Endothelial cell of umbilical vein (primary cell): ENCODE data around the gene COL15A1. TPM values are rescaled to one million over a fixed set of nuclear protein-coding genes. Genes with fewer than 3 reads are reported as not detected.

ENCODE experiments used
- BruUV-seq: library from RNA; stranded (reverse); fragments of 400-500 nt; replicated peaks from 2 replicates; lab custom pipeline; 2021; lab: Mats Ljungman, UMichigan
- CTCF ChIA-PET: fragments of 300-600, 350-600 bp; sonication (Branson Sonifier 250); formaldehyde crosslinking; loops from one replicate; lab custom pipeline; 2021; ENCODE audit warnings: antibody characterized with exemption, inconsistent platforms; lab: Charles Lee
- POLR2A ChIA-PET: fragments of 300-600, 350-600 bp; sonication (Branson Sonifier 250); formaldehyde crosslinking; loops from one replicate; lab custom pipeline; 2021; ENCODE audit warnings: antibody characterized with exemption, inconsistent platforms; lab: Charles Lee
- DNase-seq: peaks from one replicate; pipeline ENCODE4 v3.0.0-alpha.2; 2011; ENCODE audit warnings: low read depth, low spot score
- FAIRE-seq: peaks from 2 replicates; lab custom pipeline; 2011; peaks lifted over from hg19 to GRCh38; lab: Jason Lieb, UNC
- H2AFZ ChIP-seq: 2 replicates; pipeline ENCODE4 v1.6.0; 2012; ENCODE audit warnings: low read depth, low read length, control low read depth, inconsistent platforms
- H3K27ac ChIP-seq: 2 replicates; pipeline ENCODE4 v1.5.1; 2011; ENCODE audit warnings: low read depth, mild to moderate bottlenecking, control low read depth, low read length, moderate library complexity; ENCODE audit not compliant: insufficient read depth
- H3K27me3 ChIP-seq, 2 experiments: 2 replicates each; pipeline versions ENCODE4 v1.6.0 to v1.6.1; 2011; ENCODE audit warnings: low read length in 2 of 2, mixed read lengths in 1 of 2; ENCODE audit not compliant: control insufficient read depth in 2 of 2, insufficient read depth in 2 of 2
- H3K36me3 ChIP-seq, 2 experiments: 2 replicates in 1 of 2; 3 replicates in 1 of 2; pipeline ENCODE4 v1.5.1; 2011; ENCODE audit warnings: low read length in 2 of 2, mild to moderate bottlenecking in 1 of 2, moderate library complexity in 1 of 2; ENCODE audit not compliant: control insufficient read depth in 2 of 2, insufficient read depth in 2 of 2; ENCODE audit errors: extremely low read depth in 1 of 2
- H3K4me1 ChIP-seq: 3 replicates; pipeline ENCODE4 v1.5.1; 2011; ENCODE audit warnings: mild to moderate bottlenecking, low read length; ENCODE audit not compliant: control insufficient read depth, insufficient read depth; ENCODE audit errors: extremely low read depth
- H3K4me2 ChIP-seq: 2 replicates; pipeline ENCODE4 v1.6.1; 2011; ENCODE audit warnings: low read length, control low read depth, mixed read lengths; ENCODE audit not compliant: insufficient read depth
- H3K4me3 ChIP-seq, 3 experiments: fragments of 200-600 bp in 1 of 3; sonication (generic), shearing (Covaris generic) in 1 of 3; replicated peaks in 1 of 3; 2 replicates each; pipeline ENCODE4 v1.5.1; 2011 to 2016; ENCODE audit warnings: control low read depth in 3 of 3, low read length in 3 of 3, mild to moderate bottlenecking in 2 of 3, inconsistent platforms in 1 of 3, low read depth in 1 of 3, moderate library complexity in 1 of 3; ENCODE audit not compliant: insufficient read depth in 1 of 3
- H3K79me2 ChIP-seq: 2 replicates; pipeline ENCODE4 v1.6.0; 2012; ENCODE audit warnings: low read length, inconsistent platforms; ENCODE audit not compliant: control insufficient read depth, insufficient read depth
- H3K9ac ChIP-seq: replicated peaks from 2 replicates; pipeline ENCODE3; 2011; ENCODE audit warnings: low read length, control low read depth; ENCODE audit not compliant: insufficient read depth; ENCODE audit errors: extremely low read depth
- H3K9me1 ChIP-seq: replicated peaks from 3 replicates; pipeline ENCODE4 v1.6.0; 2011; ENCODE audit warnings: mild to moderate bottlenecking, low read length; ENCODE audit not compliant: control insufficient read depth, insufficient read depth; ENCODE audit errors: extremely low read depth
- H3K9me3 ChIP-seq: replicated peaks from 2 replicates; pipeline ENCODE4 v1.5.1; 2012; ENCODE audit warnings: low read length, inconsistent platforms; ENCODE audit not compliant: control insufficient read depth, insufficient read depth
- H4K20me1 ChIP-seq: replicated peaks from 2 replicates; pipeline ENCODE3; 2011; ENCODE audit warnings: mild to moderate bottlenecking, low read length; ENCODE audit not compliant: control insufficient read depth, insufficient read depth; ENCODE audit errors: extremely low read depth
- CTCF ChIP-seq, 2 donors: IDR thresholded peaks; 1 replicate in 1 of 2; 2 replicates in 1 of 2; pipeline ENCODE4 v1.5.1; 2011; ENCODE audit warnings: low read length in 2 of 2, mild to moderate bottlenecking in 2 of 2, moderate library complexity in 2 of 2, control low read depth in 1 of 2, inconsistent platforms in 1 of 2, low read depth in 1 of 2; ENCODE audit not compliant: insufficient read depth in 1 of 2; ENCODE audit errors: extremely low read depth in 1 of 2
- EZH2 ChIP-seq: IDR thresholded peaks from 2 replicates; pipeline ENCODE4 v1.6.1; 2012; ENCODE audit warnings: borderline replicate concordance, low read depth, mild to moderate bottlenecking, moderate library complexity, low read length, inconsistent platforms; ENCODE audit not compliant: severe bottlenecking
- FOS ChIP-seq: IDR thresholded peaks from 2 replicates; pipeline ENCODE4 v1.6.1; 2011; ENCODE audit warnings: mild to moderate bottlenecking, low read length, moderate library complexity, borderline replicate concordance; ENCODE audit not compliant: insufficient read depth
- GATA2 ChIP-seq: IDR thresholded peaks from 2 replicates; pipeline ENCODE4 v1.7.0; 2011; ENCODE audit warnings: low read depth, mild to moderate bottlenecking, moderate library complexity, mixed read lengths, low read length; ENCODE audit not compliant: insufficient read length, insufficient read depth
- JUN ChIP-seq: IDR thresholded peaks from 2 replicates; pipeline ENCODE4 v1.6.1; 2011; ENCODE audit warnings: borderline replicate concordance, low read depth; ENCODE audit not compliant: insufficient read length, insufficient read depth
- MAX ChIP-seq: IDR thresholded peaks from 2 replicates; pipeline ENCODE4 v1.6.1; 2011; ENCODE audit not compliant: insufficient read depth, insufficient read length
- MYC ChIP-seq: IDR thresholded peaks from one replicate; pipeline ENCODE4 v1.6.1; 2011; ENCODE audit warnings: mild to moderate bottlenecking, low read depth, low read length
- POLR2A ChIP-seq: IDR thresholded peaks from 2 replicates; pipeline ENCODE4 v1.6.1; 2012; ENCODE audit warnings: low read depth, mild to moderate bottlenecking, control low read depth, low read length
- POLR2AphosphoS5 ChIP-seq: IDR thresholded peaks from 2 replicates; pipeline ENCODE4 v1.6.1; 2012; ENCODE audit warnings: low read depth, mild to moderate bottlenecking, control low read depth, low read length, moderate library complexity; ENCODE audit not compliant: insufficient read depth
- dilution Hi-C: fragments of 300-500 bp; cut with MboI; formaldehyde crosslinking; loops from one replicate; pipeline ENCODE4 v1.15.0; 2019; ENCODE audit warnings: low sequenced_read_pairs; ENCODE audit not compliant: extremely low pct_ligation_motif_present
- intact Hi-C: fragments of 100-400 bp; cut with micrococcal nuclease; formaldehyde crosslinking; loops from one replicate; pipeline ENCODE4 v1.10.0; 2022
- polyA plus RNA-seq, 4 experiments: library from polyadenylated mRNA; depleted of rRNA in 3 of 4; stranded (reverse) in 3 of 4; unstranded in 1 of 4; fragments of >200 nt; gene quantifications; 2 replicates each; pipeline versions ENCODE4 v1.2.1 to v1.2.3, GENCODE V29; 2011 to 2012; ENCODE audit warnings: missing spikeins in 1 of 4
- total RNA-seq: library from RNA; stranded (reverse); gene quantifications from 2 replicates; pipeline ENCODE4 v1.2.3, GENCODE V29; 2021

COL15A1 gene
- total and polyA plus RNA-seq, 2 donors (not counting 3 experiments of a cell fraction or from before 2014, with no cell fraction given), result not detected

- no TSS peak for BruUV-seq
- TF ChIP-seq POLR2AphosphoS5 (no peak), FOS (no peak), EZH2 (no peak), POLR2A (no peak), CTCF (IDR thresholded peaks at IDR 0.05; ENCODE audit: extremely low read depth in 1 of 2, insufficient read depth in 1 of 2, low read depth in 1 of 2, low read length in 2 of 2) (no peak), MAX (no peak), MYC (no peak), GATA2 (no peak), JUN (no peak)
- DNase-seq (no peak), FAIRE-seq (no peak)
- intact Hi-C loops, result no loop called here
- dilution Hi-C loops, result no loop called here
- Histone ChIP-seq H3K79me2 (peaks cover 5% of the 10 kb centered on the region), H3K36me3 (no peaks in the 10 kb centered on the region), H3K27ac (no peak overlapping the region), H3K4me1 (no peaks in the 10 kb centered on the region), H3K9ac (no peak overlapping the region), H3K4me2 (no peak overlapping the region), H4K20me1 (peaks cover 5% of the 10 kb centered on the region), H3K9me1 (no peaks in the 10 kb centered on the region), H3K4me3 (no peak overlapping the region), H3K9me3 (no peaks in the 10 kb centered on the region), H2AFZ (no peak overlapping the region), H3K27me3 (no peaks in the 10 kb centered on the region)
- POLR2A ChIA-PET, result no interaction called here
- CTCF ChIA-PET, result interaction anchor here (1.9 to 2.2 kb wide), 2 partner anchors 8 to 20 kb away, joined by 5 to 9 read pairs; partner anchors contain the start of gene TGFBR1
Observed at GRCh38 chr9:99112750-99113413, 169.2 kb downstream of the COL15A1 start.
